H1 (cell line): ENCODE measurements around the gene LEUTX. TPM values are rescaled to one million over a fixed set of nuclear protein-coding genes. Genes with fewer than 3 reads are reported as not detected.

Experiments used
- CTCF ChIA-PET: fragments of 300-600 bp; sonication (Branson Sonifier 250); formaldehyde crosslinking; loops from one replicate; lab custom pipeline; 2021; ENCODE audit not compliant: partially characterized antibody; lab: Charles Lee
- POLR2A ChIA-PET: fragments of 300-600 bp; sonication (Branson Sonifier 250); formaldehyde crosslinking; loops from one replicate; lab custom pipeline; 2021; ENCODE audit warnings: inconsistent platforms; ENCODE audit not compliant: partially characterized antibody; lab: Charles Lee
- DNase-seq, 2 experiments: peaks; one replicate each; pipeline versions ENCODE4 v3.0.0 to v3.0.0-alpha.2; 2010 to 2022; ENCODE audit warnings: low spot score in 2 of 2, low read depth in 1 of 2, mixed read lengths in 1 of 2
- FAIRE-seq: peaks from 2 replicates; lab custom pipeline; 2011; peaks lifted over from hg19 to GRCh38; lab: Jason Lieb, UNC
- H2AFZ ChIP-seq: 2 replicates; pipeline ENCODE4 v1.8.1; 2012; ENCODE audit warnings: low read length, inconsistent platforms
- H2AK5ac ChIP-seq: 2 replicates; pipeline ENCODE4 v1.6.1; 2013; ENCODE audit warnings: low read depth, low read length
- H2BK120ac ChIP-seq: replicated peaks from 2 replicates; pipeline ENCODE3; 2013; ENCODE audit warnings: low read depth, low read length, inconsistent platforms
- H2BK12ac ChIP-seq: 2 replicates; pipeline ENCODE4 v1.6.1; 2013; ENCODE audit warnings: low read depth, low read length
- H2BK15ac ChIP-seq: 2 replicates; pipeline ENCODE4 v1.6.1; 2013; ENCODE audit warnings: low read length
- H2BK20ac ChIP-seq: 2 replicates; pipeline ENCODE4 v1.6.1; 2013; ENCODE audit warnings: low read length
- H2BK5ac ChIP-seq: 2 replicates; pipeline ENCODE4 v1.6.1; 2013; ENCODE audit warnings: low read depth, low read length
- H3K14ac ChIP-seq: 2 replicates; pipeline ENCODE4 v1.6.1; 2013; ENCODE audit warnings: inconsistent platforms; ENCODE audit not compliant: insufficient read length
- H3K18ac ChIP-seq: 2 replicates; pipeline ENCODE4 v1.6.1; 2013; ENCODE audit warnings: low read length; ENCODE audit errors: extremely low read depth
- H3K23ac ChIP-seq: 2 replicates; pipeline ENCODE4 v1.6.1; 2013; ENCODE audit warnings: inconsistent platforms; ENCODE audit not compliant: insufficient read length
- H3K23me2 ChIP-seq: 2 replicates; pipeline ENCODE4 v1.6.1; 2013; ENCODE audit warnings: low read depth, low read length
- H3K27ac ChIP-seq: 2 replicates; pipeline ENCODE4 v1.6.1; 2011; ENCODE audit warnings: low read depth, low read length, inconsistent platforms
- H3K27me3 ChIP-seq, 4 experiments: replicated peaks in 1 of 4; 1 replicate in 1 of 4; 2 replicates in 3 of 4; pipeline versions ENCODE4 v1.6.1 to v1.8.1; 2011 to 2013; ENCODE audit warnings: low read length in 3 of 4, mild to moderate bottlenecking in 3 of 4, inconsistent platforms in 2 of 4, mixed read lengths in 2 of 4, moderate library complexity in 1 of 4; ENCODE audit not compliant: control insufficient read depth in 3 of 4, insufficient read depth in 3 of 4; ENCODE audit errors: extremely low read depth in 1 of 4
- H3K36me3 ChIP-seq, 4 experiments: 2 replicates each; pipeline versions ENCODE4 v1.6.1 to v1.8.1; 2011 to 2013; ENCODE audit warnings: mild to moderate bottlenecking in 4 of 4, low read length in 3 of 4, moderate library complexity in 2 of 4, control low read depth in 1 of 4, inconsistent platforms in 1 of 4; ENCODE audit not compliant: insufficient read depth in 4 of 4, control insufficient read depth in 2 of 4
- H3K4ac ChIP-seq: replicated peaks from 2 replicates; pipeline ENCODE3; 2013; ENCODE audit warnings: low read length, low read depth, mixed read lengths, inconsistent platforms; ENCODE audit not compliant: insufficient read length
- H3K4me1 ChIP-seq, 4 experiments: replicated peaks in 1 of 4; 1 replicate in 1 of 4; 2 replicates in 3 of 4; pipeline versions ENCODE4 v1.6.1 to v1.8.1; 2011 to 2013; ENCODE audit warnings: low read length in 3 of 4, inconsistent platforms in 2 of 4, mixed read lengths in 1 of 4; ENCODE audit not compliant: insufficient read depth in 4 of 4, control insufficient read depth in 3 of 4
- H3K4me2 ChIP-seq, 2 experiments: 2 replicates each; pipeline versions ENCODE4 v1.6.1 to v1.8.1; 2011 to 2013; ENCODE audit warnings: low read depth in 2 of 2, low read length in 2 of 2, control low read depth in 1 of 2, inconsistent platforms in 1 of 2, mild to moderate bottlenecking in 1 of 2; ENCODE audit not compliant: insufficient read depth in 1 of 2
- H3K4me3 ChIP-seq, 4 experiments: fragments of 200-600, 300-600 bp in 1 of 4; sonication (generic), shearing (Covaris generic), sonication (Bioruptor Twin) in 1 of 4; 2 replicates each; pipeline versions ENCODE4 v1.5.1 to v1.8.1; 2011 to 2016; ENCODE audit warnings: low read length in 4 of 4, low read depth in 3 of 4, control low read depth in 2 of 4, inconsistent platforms in 2 of 4, mild to moderate bottlenecking in 2 of 4, mixed read lengths in 1 of 4, moderate library complexity in 1 of 4; ENCODE audit not compliant: insufficient read depth in 2 of 4; ENCODE audit errors: extremely low read depth in 1 of 4
- H3K56ac ChIP-seq: replicated peaks from 2 replicates; pipeline ENCODE3; 2013; ENCODE audit warnings: low read depth, mild to moderate bottlenecking, mixed read lengths, low read length, inconsistent platforms; ENCODE audit not compliant: insufficient read length
- H3K79me1 ChIP-seq: 2 replicates; pipeline ENCODE4 v1.6.1; 2013; ENCODE audit warnings: low read depth, low read length, control low read depth
- H3K79me2 ChIP-seq, 2 experiments: 2 replicates each; pipeline versions ENCODE4 v1.6.1 to v1.8.1; 2012 to 2013; ENCODE audit warnings: low read length in 2 of 2, mild to moderate bottlenecking in 2 of 2, inconsistent platforms in 1 of 2; ENCODE audit not compliant: insufficient read depth in 2 of 2, control insufficient read depth in 1 of 2
- H3K9ac ChIP-seq, 4 experiments: replicated peaks in 1 of 4; 1 replicate in 1 of 4; 2 replicates in 3 of 4; pipeline versions ENCODE4 v1.6.1 to v1.8.1; 2011 to 2013; ENCODE audit warnings: low read depth in 3 of 4, low read length in 3 of 4, control low read depth in 2 of 4, mild to moderate bottlenecking in 2 of 4, moderate library complexity in 2 of 4, inconsistent platforms in 1 of 4; ENCODE audit errors: extremely low read depth in 1 of 4
- H3K9me3 ChIP-seq, 2 experiments: 2 replicates each; pipeline versions ENCODE4 v1.6.1 to v1.8.1; 2012 to 2013; ENCODE audit warnings: mild to moderate bottlenecking in 2 of 2, moderate library complexity in 2 of 2, control low read depth in 1 of 2, inconsistent platforms in 1 of 2, low read depth in 1 of 2, low read length in 1 of 2, mixed read lengths in 1 of 2; ENCODE audit not compliant: insufficient read depth in 2 of 2
- H4K20me1 ChIP-seq, 2 experiments: replicated peaks in 1 of 2; 2 replicates each; pipeline versions ENCODE3 to v1.8.1; 2011 to 2013; ENCODE audit warnings: inconsistent platforms in 2 of 2, low read length in 2 of 2, mild to moderate bottlenecking in 1 of 2; ENCODE audit not compliant: insufficient read depth in 2 of 2, control insufficient read depth in 1 of 2
- H4K5ac ChIP-seq: 2 replicates; pipeline ENCODE4 v1.6.1; 2013; ENCODE audit warnings: low read length, low read depth, mixed read lengths, inconsistent platforms; ENCODE audit not compliant: insufficient read length
- H4K8ac ChIP-seq: 2 replicates; pipeline ENCODE4 v1.8.0; 2013; ENCODE audit warnings: mild to moderate bottlenecking, moderate library complexity, low read length, inconsistent platforms; ENCODE audit not compliant: insufficient read depth; ENCODE audit errors: extremely low read depth
- H4K91ac ChIP-seq: replicated peaks from 2 replicates; pipeline ENCODE3; 2013; ENCODE audit warnings: low read length, mixed read lengths, inconsistent platforms; ENCODE audit not compliant: insufficient read length
- BRCA1 ChIP-seq: IDR thresholded peaks from 2 replicates; pipeline ENCODE4 v1.6.1; 2012; ENCODE audit warnings: low read depth, low read length, improper control_type of control experiment
- NRF1 ChIP-seq: IDR thresholded peaks from 2 replicates; pipeline ENCODE4 v1.6.1; 2011; ENCODE audit warnings: mild to moderate bottlenecking, low read depth, low read length, improper control_type of control experiment
- WGBS, 2 experiments: shearing (Covaris generic) in 1 of 2; methylation state at CpG; one replicate each; pipeline versions ENCODE4 v1.1.6 to v1.1.7; 2013 to 2015; ENCODE audit warnings: low lambda C conversion rate in 2 of 2, mixed read lengths in 2 of 2, inconsistent platforms in 1 of 2, low coverage in 1 of 2, missing lambda C conversion rate in 1 of 2; ENCODE audit not compliant: insufficient replicate concordance in 2 of 2, insufficient coverage in 1 of 2, insufficient read length in 1 of 2; ENCODE audit errors: extremely low coverage in 1 of 2, missing lambda C conversion rate in 1 of 2; 5-methylcytosine and 5-hydroxymethylcytosine counted together
- polyA plus RNA-seq, 7 experiments: library from polyadenylated mRNA; depleted of rRNA in 3 of 7; stranded (reverse) in 5 of 7; unstranded in 2 of 7; fragments of >200 nt in 5 of 7; fragments of 200-250 nt in 2 of 7; gene quantifications; 1 replicate in 5 of 7; 2 replicates in 1 of 7; 4 replicates in 1 of 7; pipeline versions ENCODE4 v1.2.1 to v1.2.3, GENCODE V29; 2011 to 2013; ENCODE audit warnings: missing spikeins in 2 of 7, mixed read lengths in 2 of 7
- total RNA-seq: library from RNA; stranded (reverse); fragmentation: NEBNext Ultra II Directional; extraction: Animal tissue kit (Norgen Biotek cat#: 25700); gene quantifications from 2 replicates; pipeline ENCODE4 v1.2.1, GENCODE V29; 2021

The LEUTX gene
- total and polyA plus RNA-seq, 2 of the 8 experiments (the other 6 are each of a cell fraction or from before 2014, with no cell fraction given) = not detected

- Histone ChIP-seq H2AK5ac (no peak overlapping the region), H3K79me1 (no peaks in the 10 kb centered on the region; the same call in none of the 2 replicates), H3K27me3 (no peaks in the 10 kb centered on the region), H3K56ac (no peak overlapping the region), H3K4ac (no peak overlapping the region), H4K5ac (no peak overlapping the region), H4K91ac (no peak overlapping the region), H3K9ac (no peak overlapping the region), H2BK20ac (no peak overlapping the region), H3K4me3 (no peak overlapping the region), H2BK12ac (no peak overlapping the region), H3K23ac (no peak overlapping the region), H3K79me2 (0 out of 4 replicates have a peak, but pooled peaks cover 0 to 2% of the 10 kb centered on the region in 2 experiments), H2BK120ac (no peak overlapping the region), H3K27ac (no peak overlapping the region), H3K9me3 (no peaks in the 10 kb centered on the region), H2AFZ (no peak overlapping the region), H4K8ac (no peak overlapping the region), H3K14ac (no peak overlapping the region), H4K20me1 (no peaks in the 10 kb centered on the region), H3K4me2 (no peak overlapping the region), H2BK15ac (no peak overlapping the region), H3K18ac (no peak overlapping the region), H3K4me1 (peaks cover 0 to 8% (median 3%) of the 10 kb centered on the region in 4 experiments; a peak in 4 of 7 replicates), H3K23me2 (peaks cover 10% of the 10 kb centered on the region), H2BK5ac (no peak overlapping the region), H3K36me3 (peaks cover 0 to 2% (median under 1%) of the 10 kb centered on the region in 4 experiments; a peak in 5 of 8 replicates)
- DNase-seq = no peak
- FAIRE-seq = no peak
- POLR2A ChIA-PET = interaction anchor here (1.5 to 1.6 kb wide), 2 partner anchors 8 to 13 kb away, joined by 4 to 5 read pairs; no protein-coding TSS in a partner anchor
- CTCF ChIA-PET = interaction anchor here (1.0 kb wide), 2 partner anchors 22 to 28 kb away, joined by 5 to 7 read pairs; no protein-coding TSS in a partner anchor
- WGBS, 2 experiments = 94% methylated on average over 6 of the region's 6 CpGs; no CpG with 5 or more reads in 1 of the 2 experiments
- TF ChIP-seq NRF1 (no peak), BRCA1 (no peak)
These were observed 42.0 kb downstream of the LEUTX start for GRCh38 chr19:39820696-39821095.
